Non-pigmented ciliary epithelial cell (primary cell): ENCODE measurements around the gene PRDM11.

Experiments used
- DNase-seq: peaks from one replicate; pipeline ENCODE4 v3.0.0-alpha.2; 2010; ENCODE audit warnings: low read depth

Gene PRDM11

DNA sequence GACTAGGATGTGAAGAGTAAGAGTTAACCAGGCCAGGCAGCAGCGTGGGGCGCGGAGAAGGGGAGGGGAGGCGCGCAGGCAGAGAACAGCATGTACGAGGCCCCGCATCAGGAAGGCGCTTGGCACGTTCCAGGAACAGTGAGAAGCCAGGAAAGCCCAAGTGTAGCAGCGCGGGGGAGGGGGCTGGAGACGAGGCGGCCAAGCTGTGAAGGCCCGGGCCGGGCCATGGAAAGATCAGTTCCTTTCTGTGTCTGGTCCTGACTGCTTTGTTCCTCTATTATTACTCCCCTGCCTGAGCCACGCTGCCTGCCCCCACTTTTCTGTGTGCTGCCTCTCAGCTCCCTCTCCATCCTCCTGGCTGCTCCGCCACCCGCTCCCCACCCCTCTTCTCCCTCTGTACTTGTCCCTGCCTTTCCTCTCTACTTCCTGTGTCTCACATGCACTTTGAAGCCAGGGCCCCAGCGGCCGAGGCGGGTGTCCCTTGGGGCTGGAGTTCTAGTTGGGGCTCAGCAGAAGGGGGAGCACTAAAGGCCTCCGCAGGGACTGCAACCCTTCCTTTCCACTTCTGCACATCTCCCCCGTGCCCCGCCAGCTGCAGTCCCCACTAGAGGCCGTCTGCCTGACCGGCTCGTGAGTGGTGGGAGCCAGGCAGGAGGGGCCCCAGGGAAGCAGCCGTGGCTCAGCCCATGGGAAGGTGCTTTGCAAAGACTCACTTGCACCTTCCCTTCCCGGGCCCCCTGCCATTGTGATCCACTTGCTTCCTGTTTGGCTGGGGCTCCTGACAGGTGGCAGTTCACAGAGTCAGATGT, 63.7 kb downstream of the PRDM11 start:
- DNase-seq: no peak

GRCh38 chr11:45210846-45211245, 64.4 kb downstream of the PRDM11 start:
- DNase-seq: no peak

- no peak for DNase-seq
Observed at GRCh38 chr11:45211732-45212131, 65.3 kb downstream of the PRDM11 start.

GRCh38 chr11:45212566-45213315, 66.3 kb downstream of the PRDM11 start:
- DNase-seq: no peak

GRCh38 chr11:45213316-45213665, 66.9 kb downstream of the PRDM11 start:
- DNase-seq: no peak

GRCh38 chr11:45213717-45214116, 67.3 kb downstream of the PRDM11 start:
- DNase-seq: no peak

DNA sequence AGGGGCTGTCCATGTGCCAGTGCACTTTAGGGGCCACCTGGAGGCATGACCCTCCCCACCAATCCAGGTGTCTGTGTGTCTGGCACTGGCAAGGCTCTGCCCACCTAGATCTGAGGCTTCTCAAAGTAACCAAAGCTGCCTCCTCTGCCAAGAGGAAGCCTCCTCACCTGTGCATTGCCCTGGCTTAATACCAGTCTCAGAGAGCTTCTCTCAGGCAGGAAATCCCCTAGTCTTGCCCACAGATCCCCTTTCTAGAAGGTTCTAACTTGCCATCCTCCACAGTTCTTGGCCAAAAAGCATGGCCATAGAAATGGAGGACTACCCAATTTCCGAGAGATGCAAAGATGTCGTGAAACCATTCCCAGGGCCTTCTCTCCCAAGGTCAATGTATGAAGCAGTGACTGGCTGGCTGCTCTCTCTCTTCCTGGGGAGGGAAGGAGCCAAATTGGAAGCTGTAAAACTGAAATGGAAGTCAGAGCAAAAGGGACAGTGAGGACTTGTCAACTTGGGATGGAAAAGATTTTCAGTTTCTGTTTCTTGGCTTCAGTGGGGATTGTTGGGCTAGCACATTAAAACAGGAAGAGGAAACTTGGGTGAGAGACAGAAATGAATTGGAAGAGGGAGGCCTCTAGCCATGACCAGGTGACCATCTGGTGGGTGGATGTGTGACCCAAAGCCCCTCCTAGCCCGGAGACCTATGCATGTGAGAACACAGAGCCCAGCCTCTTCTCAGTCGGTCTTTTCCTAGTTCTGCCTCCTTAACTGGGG, 68.8 kb downstream of the PRDM11 start:
- DNase-seq: no peak

- DNase-seq: no peak
Observed at GRCh38 chr11:45216031-45216430, 69.6 kb downstream of the PRDM11 start.

DNA sequence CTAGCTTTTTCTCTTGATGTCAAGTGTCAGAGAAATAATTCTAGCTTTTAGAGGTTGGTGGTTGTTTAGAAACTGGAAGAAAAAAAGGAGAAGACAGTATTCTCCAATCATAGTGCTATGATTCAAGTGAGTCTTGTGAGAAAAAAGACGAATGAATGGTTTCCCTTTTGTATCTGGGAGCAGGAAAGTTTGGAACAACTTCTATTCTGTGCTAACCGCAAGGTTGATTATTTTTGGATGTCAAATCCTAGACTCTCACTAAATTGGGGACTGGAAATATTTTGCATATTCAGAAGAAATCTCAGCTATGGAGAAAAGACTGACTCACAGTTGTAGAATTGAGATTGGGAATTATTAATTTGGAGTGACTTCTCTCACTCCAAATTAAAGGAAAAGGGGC, 70.5 kb downstream of the PRDM11 start:
- no peak for DNase-seq

DNA sequence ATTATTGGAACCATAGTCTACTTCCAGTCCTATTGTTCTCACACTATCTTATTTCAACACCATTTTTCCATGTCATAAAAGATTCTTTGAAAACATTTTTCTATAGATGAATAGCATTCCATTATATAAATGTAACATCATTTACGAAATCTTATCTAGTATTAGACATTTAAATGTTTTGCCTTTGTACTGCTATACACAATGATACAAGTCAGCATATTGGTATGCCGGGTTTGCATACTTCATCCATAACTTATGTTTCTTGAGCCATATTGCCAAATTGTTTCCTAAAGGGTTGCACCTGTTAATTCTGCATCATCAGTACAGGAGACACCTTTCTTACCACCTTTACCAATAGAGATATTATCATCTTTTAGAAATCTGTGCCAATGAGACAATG, 71.6 kb downstream of the PRDM11 start:
- no peak for DNase-seq

DNA sequence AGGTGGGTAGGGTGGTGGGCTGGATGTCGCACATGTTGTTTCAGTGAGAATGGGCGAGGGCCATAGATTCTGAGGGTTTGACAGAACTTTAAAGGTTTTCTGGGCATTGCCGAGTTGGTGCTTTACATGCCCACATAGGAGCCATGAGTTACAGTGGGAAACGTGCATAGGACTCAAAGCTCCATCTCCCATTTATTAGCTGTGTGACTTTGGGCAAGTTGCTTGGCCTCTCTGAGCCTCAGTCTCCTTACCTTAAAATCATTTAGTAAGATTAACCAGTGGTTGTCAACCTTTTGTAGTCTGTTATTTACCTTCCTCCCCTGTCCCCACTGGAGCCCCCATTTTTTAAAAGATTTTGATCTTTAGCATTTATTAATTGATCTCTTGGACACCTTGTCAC, 72.3 kb downstream of the PRDM11 start:
- no peak for DNase-seq

DNA sequence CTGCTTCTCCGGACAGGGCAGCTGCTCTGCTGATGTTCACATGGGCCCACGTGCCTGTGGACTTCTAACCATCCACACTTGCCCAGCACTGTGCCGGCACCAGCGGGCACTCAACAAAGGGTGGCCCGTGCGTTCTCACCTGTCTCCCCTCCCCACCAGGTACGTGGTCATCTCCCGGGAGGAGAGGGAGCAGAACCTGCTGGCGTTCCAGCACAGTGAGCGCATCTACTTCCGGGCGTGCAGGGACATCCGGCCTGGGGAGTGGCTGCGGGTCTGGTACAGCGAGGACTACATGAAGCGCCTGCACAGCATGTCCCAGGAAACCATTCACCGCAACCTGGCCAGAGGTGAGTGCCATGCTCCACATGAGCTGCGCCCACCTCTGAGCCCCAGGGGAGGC, 73.0 kb downstream of the PRDM11 start:
- DNase-seq: no peak

DNA sequence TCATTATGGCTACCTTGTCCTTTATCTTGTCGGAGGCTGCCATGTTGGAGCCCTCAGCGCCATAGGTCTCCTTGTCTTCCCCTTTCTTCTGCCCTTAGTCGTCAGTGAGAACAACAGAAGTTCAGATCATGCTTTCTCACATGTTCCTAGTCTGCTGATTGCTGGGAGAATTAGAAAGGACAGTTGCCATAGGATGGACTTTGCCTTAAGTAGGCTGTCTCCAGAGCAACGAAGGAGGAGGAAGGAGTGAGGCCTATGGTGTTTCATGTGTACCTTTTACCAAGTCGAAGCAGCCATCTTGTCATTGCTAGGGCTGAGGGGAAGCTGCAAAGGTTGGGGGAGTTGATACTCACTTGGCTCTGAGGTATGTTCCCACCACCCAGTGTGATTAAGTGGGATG, 77.1 kb downstream of the PRDM11 start:
- no peak for DNase-seq

- DNase-seq: no peak
Observed at GRCh38 chr11:45224766-45225165, 78.3 kb downstream of the PRDM11 start.

GRCh38 chr11:45225277-45225676, 78.8 kb downstream of the PRDM11 start:
- DNase-seq: no peak

GRCh38 chr11:45225961-45226871, 79.8 kb downstream of the PRDM11 start:
- DNase-seq: no peak

GRCh38 chr11:45226901-45227300, 80.5 kb downstream of the PRDM11 start:
- no peak for DNase-seq

DNA sequence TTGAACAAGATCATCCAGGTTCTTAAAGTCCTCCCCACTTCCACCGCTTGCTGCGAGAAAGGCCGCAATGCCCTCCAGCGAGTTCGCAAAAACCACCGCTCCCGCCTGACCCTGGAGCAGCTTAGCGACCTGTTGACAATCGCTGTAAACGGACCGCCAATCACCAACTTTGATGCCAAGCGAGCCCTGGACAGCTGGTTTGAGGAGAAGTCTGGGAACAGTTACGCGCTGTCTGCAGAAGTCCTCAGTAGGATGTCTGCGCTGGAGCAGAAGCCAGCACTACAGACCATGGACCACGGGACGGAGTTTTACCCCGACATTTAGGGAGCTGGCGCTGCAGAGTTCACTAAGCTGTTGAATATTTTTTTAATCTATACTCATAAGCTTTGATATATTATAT, 81.4 kb downstream of the PRDM11 start:
- DNase-seq: no peak

- no peak for DNase-seq
Observed at GRCh38 chr11:45229401-45230020, 83.1 kb downstream of the PRDM11 start.

DNA sequence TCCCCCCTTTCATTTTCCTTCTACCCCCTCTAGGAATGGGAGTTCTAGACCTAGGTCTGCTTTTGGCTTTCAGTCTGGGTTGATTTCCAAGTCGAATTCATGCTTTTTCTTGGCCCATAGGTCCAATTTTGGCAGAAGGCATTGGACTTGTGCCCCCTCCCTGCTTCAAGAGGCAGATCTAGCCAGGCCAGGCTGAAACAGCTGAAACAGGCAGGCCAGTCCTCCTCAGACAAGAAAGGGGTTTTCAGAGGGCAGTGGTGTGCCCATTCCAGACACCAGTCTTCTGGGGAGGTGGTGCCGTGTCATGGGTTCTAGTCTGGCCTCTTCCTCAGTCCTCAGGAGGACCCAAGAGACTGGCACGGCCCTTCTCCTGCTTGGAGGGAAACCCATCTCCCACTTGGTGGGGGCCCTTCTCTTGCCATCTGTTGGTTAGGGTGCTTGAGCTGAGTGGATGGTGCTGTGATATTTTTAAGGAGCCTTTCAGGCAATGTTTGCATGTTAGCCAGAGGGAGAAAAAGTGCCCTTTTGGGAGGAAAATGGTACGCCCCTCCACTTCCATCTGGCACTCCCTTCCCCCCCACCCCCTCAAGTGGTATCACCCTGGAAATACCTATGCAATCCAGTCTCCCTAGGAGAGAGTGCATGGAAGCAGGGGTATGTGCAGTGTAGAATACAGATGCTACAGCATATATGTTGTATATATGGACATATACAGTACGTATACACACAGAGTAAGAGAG, 86.1 kb downstream of the PRDM11 start:
- no peak for DNase-seq
